Measurements from ENCODE around the gene GLOD4. TPM values are rescaled to one million over a fixed set of nuclear protein-coding genes. Genes with fewer than 3 reads are reported as not detected.
"Not testable (repeated sequence)": the region's sequence is repeated elsewhere in the genome, so short reads cannot be mapped to it uniquely, and the experiment has no call there.

GLOD4 gene
- total RNA-seq, 3 donors from 2014 or later = 47.5 to 61.1 (median 59.9) TPM

DNA sequence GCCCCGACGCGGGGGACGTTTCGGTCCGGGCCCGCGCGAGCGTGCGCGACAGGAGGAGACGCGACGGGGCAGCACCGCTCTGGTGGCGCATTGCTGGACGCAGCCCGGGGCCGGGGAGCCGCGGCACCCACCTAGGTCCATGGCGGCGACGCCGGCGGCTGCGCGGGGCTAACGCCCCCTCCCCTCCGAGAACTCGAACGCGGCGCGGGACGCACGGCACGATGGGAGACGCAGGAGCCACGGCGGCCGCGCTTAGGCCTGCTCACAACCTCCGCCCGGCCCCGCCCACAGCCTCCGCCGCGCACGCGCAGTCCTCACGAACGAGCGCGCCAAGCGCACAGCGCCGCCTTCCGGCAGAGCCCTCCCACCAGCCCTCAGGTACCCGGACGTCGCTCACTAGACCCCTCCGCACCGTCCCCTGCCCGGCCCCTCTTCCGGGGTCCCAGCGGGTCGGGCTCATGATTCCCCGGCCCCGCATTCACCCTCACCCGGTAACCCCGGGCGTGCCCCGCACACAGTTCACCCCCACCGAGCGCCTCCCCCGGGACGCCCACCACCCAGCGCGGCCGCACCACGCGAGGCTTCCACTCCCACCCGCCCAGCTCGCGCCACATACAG lies 30.0 kb downstream of the GLOD4 start, which contains the start of gene GEMIN4:
GEMIN4 (minus strand) TSS at position 263 of the 618 bp plus-strand sequence; CDS start at position 141, 122 bp downstream.
- Histone ChIP-seq H3K27me3 (no peaks in the 10 kb centered on the region), H3K9me3 (no peaks in the 10 kb centered on the region), H3K36me3 (peaks cover 5% of the 10 kb centered on the region), H3K4me3 (peak within 1 kb of the TSS; percentile 68 to 86 (median 68)), H3K27ac (peak within 1 kb of the TSS; percentile 89 to 92), H3K4me1 (peaks cover 0 to 11% of the 10 kb centered on the region in 2 donors)
- TF ChIP-seq, protein P1, sequence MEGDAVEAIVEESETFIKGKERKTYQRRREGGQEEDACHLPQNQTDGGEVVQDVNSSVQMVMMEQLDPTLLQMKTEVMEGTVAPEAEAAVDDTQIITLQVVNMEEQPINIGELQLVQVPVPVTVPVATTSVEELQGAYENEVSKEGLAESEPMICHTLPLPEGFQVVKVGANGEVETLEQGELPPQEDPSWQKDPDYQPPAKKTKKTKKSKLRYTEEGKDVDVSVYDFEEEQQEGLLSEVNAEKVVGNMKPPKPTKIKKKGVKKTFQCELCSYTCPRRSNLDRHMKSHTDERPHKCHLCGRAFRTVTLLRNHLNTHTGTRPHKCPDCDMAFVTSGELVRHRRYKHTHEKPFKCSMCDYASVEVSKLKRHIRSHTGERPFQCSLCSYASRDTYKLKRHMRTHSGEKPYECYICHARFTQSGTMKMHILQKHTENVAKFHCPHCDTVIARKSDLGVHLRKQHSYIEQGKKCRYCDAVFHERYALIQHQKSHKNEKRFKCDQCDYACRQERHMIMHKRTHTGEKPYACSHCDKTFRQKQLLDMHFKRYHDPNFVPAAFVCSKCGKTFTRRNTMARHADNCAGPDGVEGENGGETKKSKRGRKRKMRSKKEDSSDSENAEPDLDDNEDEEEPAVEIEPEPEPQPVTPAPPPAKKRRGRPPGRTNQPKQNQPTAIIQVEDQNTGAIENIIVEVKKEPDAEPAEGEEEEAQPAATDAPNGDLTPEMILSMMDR (IDR thresholded peaks at IDR 0.05) = peak; percentile 79 to 92 (median 85)
- peak; percentile 54 for TF ChIP-seq POLR2A (IDR thresholded peaks at IDR 0.05)
- TF ChIP-seq POLR2AphosphoS5 (IDR thresholded peaks at IDR 0.05) = peak; percentile 51 to 89 (median 81)
- intact Hi-C loops (cut with DNase I; ENCODE audit: low total_unique reads) = no loop called here
- peak; percentile 78 to 94 for DNase-seq (ENCODE audit: low spot score in 2 of 2)

DNA sequence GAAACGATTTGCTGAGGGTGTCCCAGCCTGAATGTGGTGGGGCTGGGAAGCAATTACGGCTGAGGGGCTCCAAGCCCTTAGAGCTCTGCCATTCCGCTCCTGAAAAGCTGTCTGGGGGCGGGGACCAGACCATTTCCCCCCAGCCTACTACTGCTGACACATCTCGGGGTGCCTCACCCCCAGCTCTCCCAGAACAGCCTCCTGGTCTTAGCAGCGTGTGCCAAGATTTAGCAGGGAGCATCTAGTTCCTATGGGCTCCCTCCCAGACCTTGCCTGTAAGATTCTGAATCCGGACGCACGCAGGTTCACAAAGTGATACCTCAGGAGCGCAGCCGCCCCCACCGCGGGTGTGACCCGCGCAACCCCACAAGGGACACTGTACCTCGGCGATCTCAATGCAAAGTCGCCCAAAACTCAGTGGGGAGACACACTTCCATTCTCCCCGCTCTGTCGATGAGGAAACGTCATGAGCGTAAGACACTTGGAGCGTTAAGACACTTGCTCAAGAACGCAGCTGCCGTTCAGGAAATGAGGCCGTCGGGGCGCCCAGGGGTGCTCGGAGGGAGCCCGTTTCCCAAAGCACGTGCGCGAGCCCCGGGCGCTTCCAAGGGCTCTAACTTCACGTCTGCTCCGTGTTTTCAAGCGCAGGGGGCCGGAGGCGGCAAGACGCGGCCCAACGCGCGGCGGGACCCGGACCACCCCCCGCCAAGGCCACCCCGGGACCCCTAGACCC lies 30.6 kb downstream of the GLOD4 start:
- H3K36me3 ChIP-seq = peaks cover 8% of the 10 kb centered on the region
- peak overlapping the region; percentile 89 to 92 for H3K27ac ChIP-seq
- H3K4me3 ChIP-seq = peak overlapping the region; percentile 68 to 86 (median 68)
- DNase-seq (ENCODE audit: low spot score in 2 of 2) = no peak
- TF ChIP-seq POLR2A (IDR thresholded peaks at IDR 0.05) = no peak
- TF ChIP-seq, protein P1 (IDR thresholded peaks at IDR 0.05) = no peak
- no peak for TF ChIP-seq POLR2AphosphoS5 (IDR thresholded peaks at IDR 0.05)
- no peaks in the 10 kb centered on the region for H3K27me3 ChIP-seq
- peaks cover 0 to 11% of the 10 kb centered on the region in 2 donors for H3K4me1 ChIP-seq
- intact Hi-C loops (cut with DNase I; ENCODE audit: low total_unique reads) = no loop called here
- H3K9me3 ChIP-seq = no peaks in the 10 kb centered on the region

DNA sequence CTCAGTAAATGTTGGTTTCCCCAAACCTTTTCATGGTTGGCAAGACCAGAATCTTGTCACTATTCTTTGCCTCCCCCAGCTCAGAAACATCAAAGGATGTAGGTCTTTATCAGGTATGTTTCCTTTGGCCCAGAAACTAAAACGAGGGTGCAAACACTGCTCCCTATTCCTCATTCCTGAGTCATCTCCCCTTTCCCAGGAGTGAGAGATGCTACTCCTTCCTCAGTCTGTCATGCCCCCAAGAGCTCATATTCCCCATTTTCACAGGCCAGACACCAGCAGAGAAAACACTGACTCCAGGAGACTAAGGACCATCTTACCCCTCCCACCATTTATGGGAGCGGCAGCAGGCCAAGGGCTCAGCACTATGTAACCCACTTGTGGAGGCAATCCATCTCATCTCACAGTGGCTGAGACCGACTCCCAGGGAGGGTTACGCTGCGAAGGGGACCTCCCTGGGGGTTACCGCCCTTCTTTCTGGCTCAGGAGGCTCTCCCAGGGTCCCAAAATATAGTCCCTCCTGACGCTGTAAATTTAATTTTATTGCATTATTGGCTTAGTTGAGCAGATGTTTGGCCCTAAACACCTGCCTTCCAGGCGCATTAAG lies 31.5 kb downstream of the GLOD4 start:
- peaks cover 0 to 11% of the 10 kb centered on the region in 2 donors for H3K4me1 ChIP-seq
- peaks cover 8% of the 10 kb centered on the region for H3K36me3 ChIP-seq
- H3K9me3 ChIP-seq = no peaks in the 10 kb centered on the region
- H3K27ac ChIP-seq = peak overlapping the region in 1 of 2 donors; percentile 15
- TF ChIP-seq POLR2A (IDR thresholded peaks at IDR 0.05) (no peak), POLR2AphosphoS5 (IDR thresholded peaks at IDR 0.05) (no peak)
- TF ChIP-seq, protein P1 (IDR thresholded peaks at IDR 0.05) = no peak
- H3K4me3 ChIP-seq = peak overlapping the region in 2 of 3 donors; percentile 68 to 86
- no peaks in the 10 kb centered on the region for H3K27me3 ChIP-seq
- no peak for DNase-seq (ENCODE audit: low spot score in 2 of 2)
- intact Hi-C loops (cut with DNase I; ENCODE audit: low total_unique reads) = no loop called here

DNA sequence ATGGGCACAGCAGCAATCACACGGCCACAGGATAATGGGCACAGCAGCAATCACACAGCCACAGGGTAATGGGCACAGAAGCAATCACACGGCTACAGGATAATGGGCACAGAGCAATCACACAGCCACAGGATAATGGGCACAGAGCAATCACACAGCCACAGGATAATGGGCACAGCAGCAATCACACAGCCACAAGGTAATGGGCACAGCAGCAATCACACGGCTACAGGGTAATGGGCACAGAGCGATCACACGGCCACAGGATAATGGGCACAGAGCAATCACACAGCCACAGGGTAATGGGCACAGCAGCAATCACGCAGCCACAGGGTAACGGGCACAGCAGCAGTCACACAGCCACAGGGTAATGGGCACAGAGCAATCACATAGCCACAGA lies 32.7 kb downstream of the GLOD4 start:
- H3K36me3 ChIP-seq; H3K27me3 ChIP-seq; intact Hi-C loops (cut with DNase I; ENCODE audit: low total_unique reads); H3K27ac ChIP-seq; H3K9me3 ChIP-seq; H3K4me3 ChIP-seq; DNase-seq (ENCODE audit: low spot score in 2 of 2): not testable (repeated sequence)
- peaks cover 0 to 11% of the 10 kb centered on the region in 2 donors for H3K4me1 ChIP-seq

DNA sequence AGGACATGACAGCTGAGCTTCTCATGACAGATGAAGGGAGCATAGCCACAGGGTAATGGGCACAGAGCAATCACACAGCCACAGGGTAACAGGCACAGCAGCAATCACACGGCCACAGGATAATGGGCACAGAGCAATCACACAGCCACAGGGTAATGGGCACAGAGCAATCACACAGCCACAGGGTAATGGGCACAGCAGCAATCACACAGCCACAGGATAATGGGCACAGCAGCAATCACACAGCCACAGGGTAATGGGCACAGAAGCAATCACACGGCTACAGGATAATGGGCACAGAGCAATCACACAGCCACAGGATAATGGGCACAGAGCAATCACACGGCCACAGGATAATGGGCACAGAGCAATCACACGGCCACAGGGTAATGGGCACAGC lies 33.5 kb downstream of the GLOD4 start:
- H3K36me3 ChIP-seq; DNase-seq (ENCODE audit: low spot score in 2 of 2); H3K9me3 ChIP-seq; H3K27ac ChIP-seq; H3K27me3 ChIP-seq; intact Hi-C loops (cut with DNase I; ENCODE audit: low total_unique reads); H3K4me3 ChIP-seq: not testable (repeated sequence)
- peaks cover 0 to 11% of the 10 kb centered on the region in 2 donors for H3K4me1 ChIP-seq
